ENCODE measurements around the gene PLEKHN1. TPM values are rescaled to one million over a fixed set of nuclear protein-coding genes. Genes with fewer than 3 reads are reported as not detected.
"Not testable (repeated sequence)": the region's sequence is repeated elsewhere in the genome, so short reads cannot be mapped to it uniquely, and the experiment has no call there.

The PLEKHN1 gene
- total RNA-seq, 1 donor from 2014 or later: 0.40 TPM

GRCh38 chr1:997993-998744 lies 31.9 kb downstream of the PLEKHN1 start:
- DNase-seq (ENCODE audit: low spot score) (no peak), ATAC-seq (no peak)
- intact Hi-C loops (cut with DNase I): no loop called here

- ATAC-seq (no peak), DNase-seq (ENCODE audit: low spot score) (no peak)
- intact Hi-C loops (cut with DNase I): no loop called here
Observed at GRCh38 chr1:998745-998994, 32.4 kb downstream of the PLEKHN1 start.

DNA sequence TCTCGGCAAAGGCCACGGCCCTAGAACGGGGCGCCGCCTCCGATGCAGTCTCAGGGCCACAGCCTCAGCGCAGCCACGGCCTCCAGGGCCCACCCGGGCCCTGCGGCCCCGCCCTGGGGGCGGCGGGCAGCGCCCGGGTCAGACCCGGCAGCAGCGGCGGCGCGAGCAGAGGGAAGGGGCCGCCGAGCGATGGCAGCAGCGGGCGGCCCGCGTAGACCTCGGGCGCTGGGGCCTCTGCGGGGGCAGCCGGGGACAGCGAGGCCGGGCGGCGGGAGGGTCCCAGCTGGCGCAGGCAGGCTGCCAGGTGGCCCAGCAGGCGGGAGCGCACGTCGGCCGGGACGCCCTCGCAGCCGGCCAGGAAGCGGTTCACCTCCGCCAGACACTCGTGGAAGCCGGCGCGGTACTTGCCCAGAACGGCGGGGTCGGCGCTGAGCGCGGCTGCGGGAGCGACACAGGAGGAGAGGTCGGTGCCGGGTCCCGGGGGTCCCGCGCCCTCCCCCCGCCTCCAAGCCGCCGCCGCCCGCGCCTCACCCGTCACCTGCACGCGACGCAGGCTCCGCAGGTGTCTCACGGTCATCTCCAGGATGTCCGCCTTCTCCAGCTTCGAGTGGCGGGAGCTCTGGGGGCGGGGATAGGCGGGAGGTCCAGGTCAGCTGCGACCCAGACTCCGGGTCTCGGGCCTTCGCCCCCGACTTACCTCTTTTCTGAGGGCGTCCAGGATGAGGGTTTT lies 32.9 kb downstream of the PLEKHN1 start:
- DNase-seq (ENCODE audit: low spot score): no peak
- no peak for ATAC-seq

GRCh38 chr1:999725-1000356 lies 33.6 kb downstream of the PLEKHN1 start, which contains the start of gene HES4:
HES4 (minus strand) TSS chr1:1000097; CDS start chr1:999973, 124 bp downstream.
- DNase-seq (ENCODE audit: low spot score): peak; percentile 90

More for the DNA sequence above, 32.9 kb downstream of the PLEKHN1 start:
- intact Hi-C loops (cut with DNase I): no loop called here

DNA sequence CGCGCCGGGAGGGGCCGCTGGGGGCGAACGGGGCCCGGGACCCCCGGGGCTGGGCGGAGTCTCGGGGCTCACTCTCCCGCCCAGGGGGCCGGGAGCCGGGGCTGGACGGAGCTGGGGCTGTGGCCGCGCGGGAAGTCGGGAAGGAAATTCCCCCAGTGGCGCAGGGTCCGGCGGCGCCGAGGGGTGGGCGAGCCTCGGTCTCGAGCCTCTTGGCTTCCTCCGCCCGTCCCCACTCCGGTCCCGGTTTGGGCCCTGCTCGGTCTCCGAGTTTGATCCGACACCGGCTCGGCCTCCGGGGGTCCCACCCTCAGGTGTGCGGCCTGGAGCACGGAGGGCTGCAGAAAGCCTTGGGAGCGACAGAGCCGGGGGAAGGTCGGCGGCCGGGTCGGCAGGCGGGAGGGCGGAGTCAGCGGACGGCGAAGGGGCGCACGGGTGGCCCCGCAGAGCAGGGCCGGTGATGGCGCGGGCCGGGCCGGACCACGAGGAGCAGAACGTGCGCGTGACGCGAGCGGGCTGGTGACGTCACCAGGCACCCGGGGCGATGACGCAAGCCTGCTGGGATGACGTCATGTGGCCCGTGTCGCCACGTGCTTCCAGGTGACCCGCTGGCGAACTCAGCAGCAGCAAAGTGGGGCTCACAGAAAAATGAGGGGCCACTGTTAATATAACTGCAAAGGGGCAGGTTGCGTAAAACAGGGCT lies 34.2 kb downstream of the PLEKHN1 start:
- DNase-seq (ENCODE audit: low spot score): peak; percentile 87
- intact Hi-C loops (cut with DNase I): no loop called here

More at GRCh38 chr1:999725-1000356, 33.6 kb downstream of the PLEKHN1 start, which contains the start of gene HES4:
- ATAC-seq: peak; percentile 80
- intact Hi-C loops (cut with DNase I): no loop called here

GRCh38 chr1:1001057-1001783 lies 34.9 kb downstream of the PLEKHN1 start:
- no peak for ATAC-seq
- DNase-seq (ENCODE audit: low spot score): no peak
- intact Hi-C loops (cut with DNase I): no loop called here

More for the DNA sequence above, 34.2 kb downstream of the PLEKHN1 start:
- peak; percentile 71 for ATAC-seq

- ATAC-seq (no peak), DNase-seq (ENCODE audit: low spot score) (no peak)
- intact Hi-C loops (cut with DNase I): no loop called here
Observed at GRCh38 chr1:1003618-1004419, 37.5 kb downstream of the PLEKHN1 start.

DNA sequence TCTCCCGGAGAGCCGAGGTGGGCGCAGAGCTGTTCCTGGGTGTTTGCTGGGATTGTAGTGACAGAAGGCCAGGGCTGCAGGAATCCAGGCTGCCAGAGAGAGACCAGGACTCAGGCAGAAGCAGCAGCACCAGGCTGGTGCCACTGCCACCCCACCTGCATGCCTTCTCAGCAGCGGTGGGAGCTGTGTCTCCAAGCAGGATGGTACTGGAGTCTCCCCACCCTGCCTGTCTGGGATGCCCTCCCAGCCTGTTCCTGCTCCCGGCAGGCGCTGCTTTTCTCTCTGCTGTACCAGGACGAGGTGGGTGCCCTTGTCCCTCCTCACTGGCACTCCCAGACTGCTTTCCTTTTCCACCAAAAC lies 38.1 kb downstream of the PLEKHN1 start:
- ATAC-seq (no peak), DNase-seq (ENCODE audit: low spot score) (no peak)
- intact Hi-C loops (cut with DNase I): no loop called here

DNA sequence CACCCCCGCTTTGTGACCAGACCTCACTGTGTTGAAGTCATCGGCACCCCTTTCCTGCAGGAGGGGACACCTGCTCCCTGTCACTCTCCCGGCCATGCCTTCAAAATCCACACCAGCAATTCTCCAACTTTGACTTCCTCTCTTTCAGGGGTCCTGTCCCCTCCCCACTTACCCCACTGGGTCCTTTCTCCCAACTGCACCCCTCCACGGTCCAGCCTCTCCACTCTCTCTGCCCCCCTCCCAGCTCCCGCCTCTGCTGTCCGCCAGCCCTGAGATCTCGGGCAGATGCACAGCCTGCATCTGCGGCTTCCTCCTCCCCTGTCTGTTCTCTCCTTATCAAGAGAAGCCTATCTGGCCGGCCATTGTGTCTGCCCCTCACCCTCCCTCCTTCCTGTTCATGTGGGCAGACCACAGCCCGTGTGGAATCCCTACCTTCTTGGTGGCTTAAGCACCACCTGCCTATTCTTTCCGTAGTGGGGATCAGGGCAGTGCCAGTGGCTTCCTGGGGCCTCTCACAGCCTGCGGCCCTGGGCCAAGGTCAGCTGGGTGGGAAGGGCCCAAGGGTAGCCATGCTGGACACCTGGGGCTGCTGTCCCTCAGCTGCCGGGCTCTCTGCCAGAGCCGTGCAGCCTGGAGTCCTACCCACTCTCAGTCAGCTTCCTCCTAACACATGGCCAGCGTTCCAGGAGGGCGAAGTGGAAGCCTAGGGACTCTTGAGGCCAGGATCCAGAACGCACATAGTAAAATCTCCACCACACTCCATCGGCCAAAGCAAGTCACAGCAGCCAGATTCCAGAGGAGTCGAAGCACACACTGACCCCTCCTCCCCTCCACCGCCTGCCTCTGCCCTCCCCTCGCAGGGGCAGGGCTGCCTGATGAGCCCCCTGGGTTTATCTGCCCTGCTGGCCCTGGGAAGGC lies 38.8 kb downstream of the PLEKHN1 start:
- DNase-seq (ENCODE audit: low spot score): no peak
- intact Hi-C loops (cut with DNase I): no loop called here
- no peak for ATAC-seq

GRCh38 chr1:1005774-1006304 lies 39.6 kb downstream of the PLEKHN1 start:
- intact Hi-C loops (cut with DNase I): no loop called here
- DNase-seq (ENCODE audit: low spot score) (no peak), ATAC-seq (no peak)

DNA sequence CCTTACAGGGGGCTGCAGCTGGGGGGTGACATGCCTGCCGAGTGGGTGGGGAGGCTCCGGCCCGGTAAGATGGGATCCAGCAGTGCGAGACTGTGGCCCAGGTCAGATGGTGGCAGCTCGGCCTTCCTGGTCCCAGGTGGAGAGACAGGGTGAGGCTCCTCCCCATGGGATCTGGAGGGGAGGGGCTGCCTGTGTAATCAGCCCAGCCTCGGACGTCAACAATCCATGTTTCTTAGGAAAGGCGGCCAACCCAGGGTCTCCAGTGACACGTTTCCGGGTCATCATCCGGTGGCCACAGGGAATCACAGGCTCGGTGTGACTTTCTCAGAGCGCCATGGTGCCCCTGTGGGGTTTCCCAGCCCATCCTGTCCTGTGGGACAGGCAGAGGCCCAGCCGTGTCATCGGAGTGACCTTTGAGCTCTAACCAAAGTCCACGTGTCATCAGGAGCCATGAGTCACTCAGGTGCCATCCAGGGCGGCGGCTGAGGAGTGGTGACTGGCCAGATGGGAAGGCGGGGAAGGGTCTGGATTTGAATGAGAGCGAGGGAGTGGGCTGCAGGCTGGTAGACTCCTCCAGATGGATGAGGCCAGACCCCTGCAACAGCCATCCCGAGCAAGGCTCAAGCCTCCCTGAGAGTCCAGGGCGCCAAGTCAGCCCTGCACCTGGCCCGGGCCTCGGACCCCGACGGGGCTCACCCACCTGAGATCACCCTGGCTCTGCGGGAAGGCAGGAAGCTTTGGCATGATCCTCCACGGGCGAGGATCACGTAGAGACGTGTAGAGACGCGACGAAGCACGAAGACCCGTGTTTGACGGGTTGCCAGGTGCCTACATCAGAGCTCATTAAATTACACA lies 40.2 kb downstream of the PLEKHN1 start:
- DNase-seq (ENCODE audit: low spot score): no peak
- intact Hi-C loops (cut with DNase I): no loop called here
- ATAC-seq: no peak

DNA sequence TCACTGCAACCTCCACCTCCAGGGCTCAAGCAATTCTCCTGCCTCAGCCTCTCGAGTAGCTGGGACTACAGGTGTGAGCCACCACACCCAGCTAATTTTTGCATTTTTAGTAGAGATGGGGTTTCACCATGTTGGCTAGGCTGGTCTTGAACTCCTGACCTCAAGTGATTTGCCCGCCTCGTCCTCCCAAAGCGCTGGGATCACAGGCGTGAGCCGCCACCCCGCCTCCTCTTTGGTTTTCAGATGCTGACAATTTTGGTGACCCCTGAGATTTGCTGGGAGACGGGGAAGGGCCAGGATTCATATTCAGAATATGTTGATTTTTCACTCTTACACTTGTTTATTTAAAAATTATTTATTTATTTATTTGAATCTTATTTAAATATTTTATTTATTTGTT lies 43.8 kb downstream of the PLEKHN1 start:
- intact Hi-C loops (cut with DNase I): not testable (repeated sequence)

GRCh38 chr1:1011396-1011949 lies 45.2 kb downstream of the PLEKHN1 start:
- DNase-seq (ENCODE audit: low spot score): no peak
- ATAC-seq: no peak
- intact Hi-C loops (cut with DNase I): no loop called here

More for the DNA sequence above, 43.8 kb downstream of the PLEKHN1 start:
- not testable (repeated sequence) for DNase-seq (ENCODE audit: low spot score); ATAC-seq

GRCh38 chr1:1012736-1013104 lies 46.4 kb downstream of the PLEKHN1 start:
- ATAC-seq; DNase-seq (ENCODE audit: low spot score); intact Hi-C loops (cut with DNase I): not testable (repeated sequence)

GRCh38 chr1:1013105-1013921 lies 47.0 kb downstream of the PLEKHN1 start, which contains the start of gene ISG15:
ISG15 (plus strand) TSS chr1:1013497; CDS start chr1:1013574, 77 bp downstream.
- peak; percentile 94 for DNase-seq (ENCODE audit: low spot score)
- intact Hi-C loops (cut with DNase I): no loop called here
- ATAC-seq: peak; percentile 94

Measured in sciatic nerve (tissue), 2 donors.